HuH-7 (cell line): ENCODE results near the gene NUDT1.

Source experiments
- DNase-seq: peaks from one replicate; pipeline ENCODE4 v3.0.0; 2011; ENCODE audit warnings: low spot score

Gene NUDT1

DNA sequence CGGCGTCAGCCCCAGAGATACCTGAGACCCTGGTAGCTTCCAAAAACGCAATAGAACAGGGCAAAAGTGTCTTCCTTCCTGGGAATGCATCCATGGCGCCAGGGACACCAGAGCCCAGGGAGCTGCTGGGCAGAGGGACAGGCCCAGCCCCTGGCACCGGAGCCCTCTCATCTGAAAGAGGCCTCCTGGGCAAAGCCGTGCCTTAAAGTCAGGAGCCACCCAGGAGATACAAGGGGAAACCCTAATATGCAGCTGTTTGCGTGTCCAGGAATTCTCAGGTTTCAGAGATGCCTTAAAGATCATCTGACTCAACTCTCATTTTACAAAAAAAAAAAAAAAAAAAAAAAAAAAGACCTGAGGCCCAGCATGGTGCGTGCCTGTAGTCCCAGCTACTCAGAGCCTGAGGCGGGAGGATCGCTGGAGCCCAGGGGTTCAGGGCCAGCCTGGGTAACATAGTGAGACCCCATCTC is 28.0 kb downstream of the NUDT1 start:
- no peak for DNase-seq

DNA sequence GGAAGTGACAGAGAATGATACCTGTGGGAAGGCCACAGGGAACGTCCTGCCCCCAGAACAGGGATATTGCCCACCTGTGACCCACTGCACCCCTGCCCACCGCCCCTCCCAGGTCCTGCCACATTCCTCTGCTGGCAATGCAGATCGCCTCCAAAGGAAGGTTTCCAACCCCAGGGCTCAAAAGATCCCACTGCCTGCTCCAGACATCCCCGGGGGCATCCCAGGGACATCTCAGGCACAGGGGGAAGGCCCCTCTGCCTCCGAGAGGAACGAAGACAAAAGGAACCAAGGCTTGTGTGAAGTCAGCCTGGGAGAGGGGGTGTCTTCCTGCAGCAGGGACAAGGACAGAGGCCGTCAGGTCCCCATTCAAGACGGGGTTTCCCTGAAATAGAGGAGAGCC is 28.5 kb downstream of the NUDT1 start:
- no peak for DNase-seq

DNA sequence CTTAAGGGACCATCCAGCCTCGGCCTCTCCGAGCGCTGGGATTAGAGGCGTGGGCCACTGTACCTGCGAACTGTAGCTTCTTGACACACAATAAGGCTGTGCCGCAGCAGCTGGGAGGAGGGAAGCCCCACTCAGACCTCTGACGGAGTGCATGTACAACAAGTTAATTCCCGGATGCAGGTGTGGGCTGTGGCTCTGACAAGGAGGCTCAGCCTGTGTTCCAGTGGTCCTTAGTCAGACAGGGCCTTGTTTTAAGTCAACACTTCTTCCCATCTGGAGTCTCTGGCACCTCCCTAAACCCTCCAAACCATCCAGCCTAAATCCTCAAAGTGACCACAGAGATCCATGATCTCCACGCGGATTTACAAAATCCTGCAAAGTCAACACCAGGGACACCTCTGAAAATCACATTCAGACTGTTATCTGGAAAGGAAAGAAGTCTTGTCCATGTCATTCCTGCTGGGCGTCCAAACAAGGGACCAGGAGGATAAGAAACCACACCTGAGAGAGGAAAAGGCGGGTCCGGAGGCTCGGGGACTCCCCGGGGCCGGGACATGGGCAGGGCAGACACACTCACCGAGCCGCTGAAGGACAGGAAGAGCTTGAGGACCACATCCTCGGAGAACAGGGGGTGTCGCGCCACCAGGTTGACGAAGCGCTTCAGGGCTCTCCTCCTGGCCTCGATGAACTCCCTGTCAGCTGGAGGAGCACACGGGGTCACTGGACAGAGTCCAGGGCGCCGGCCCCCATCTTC is 29.4 kb downstream of the NUDT1 start:
- DNase-seq: no peak

DNA sequence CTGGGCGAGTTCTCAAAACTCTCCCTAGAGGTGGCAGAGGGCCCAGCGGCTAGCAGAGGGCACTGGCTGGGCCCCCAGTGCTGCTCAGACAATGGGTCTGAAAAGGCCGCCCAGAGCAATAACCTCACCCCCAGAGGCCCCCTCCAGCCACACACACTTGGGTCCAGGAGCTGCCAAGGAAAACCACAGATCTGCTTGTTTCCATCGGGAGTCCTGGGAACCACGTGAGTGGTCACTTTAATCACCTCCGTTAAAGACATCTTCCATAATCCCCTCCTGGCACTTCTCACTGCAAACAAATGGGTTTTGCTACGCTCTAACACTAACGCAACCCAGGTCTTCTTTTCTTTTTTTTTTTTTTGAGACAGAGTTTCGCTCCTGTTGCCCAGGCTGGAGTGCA is 30.0 kb downstream of the NUDT1 start:
- DNase-seq: no peak

DNA sequence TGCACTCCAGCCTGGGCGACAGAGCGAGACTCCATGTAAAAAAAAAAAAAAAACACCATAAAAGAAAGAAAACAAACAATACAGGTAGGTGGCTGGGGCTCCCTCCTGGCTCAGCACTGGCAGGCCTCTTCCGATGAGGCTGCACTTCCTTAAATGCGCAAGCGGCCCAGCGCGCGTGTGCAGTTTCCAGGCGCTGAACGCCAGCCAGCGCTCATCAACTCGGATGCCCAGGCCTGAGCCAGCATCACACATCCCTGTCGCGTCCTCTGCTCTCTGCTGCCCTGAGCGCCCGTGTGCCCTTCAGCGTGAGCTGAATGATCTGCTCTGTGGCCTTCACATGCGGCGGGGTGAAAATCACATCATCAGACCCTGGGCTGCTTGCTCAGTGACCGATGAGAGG is 31.8 kb downstream of the NUDT1 start:
- no peak for DNase-seq

DNA sequence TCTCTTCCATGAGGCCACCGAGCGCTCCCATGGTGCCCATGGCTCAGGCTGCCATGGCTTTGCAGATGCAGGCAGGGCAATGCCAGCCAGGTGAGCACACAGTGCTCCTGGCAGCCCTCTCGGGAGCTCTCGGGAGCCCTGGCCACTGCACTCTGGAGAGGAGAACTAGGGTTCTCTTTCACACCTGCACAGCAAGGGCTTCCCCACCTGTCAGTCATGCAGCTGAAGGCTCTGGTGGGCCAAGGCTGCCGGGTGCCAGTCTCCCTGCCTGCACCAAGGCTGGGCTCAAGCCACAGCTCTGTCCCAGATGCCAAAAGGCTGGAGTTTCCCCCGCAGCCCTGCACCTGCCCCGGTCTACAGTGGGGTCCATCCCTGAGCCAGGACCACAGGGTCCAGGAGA is 32.6 kb downstream of the NUDT1 start:
- DNase-seq: no peak

DNA sequence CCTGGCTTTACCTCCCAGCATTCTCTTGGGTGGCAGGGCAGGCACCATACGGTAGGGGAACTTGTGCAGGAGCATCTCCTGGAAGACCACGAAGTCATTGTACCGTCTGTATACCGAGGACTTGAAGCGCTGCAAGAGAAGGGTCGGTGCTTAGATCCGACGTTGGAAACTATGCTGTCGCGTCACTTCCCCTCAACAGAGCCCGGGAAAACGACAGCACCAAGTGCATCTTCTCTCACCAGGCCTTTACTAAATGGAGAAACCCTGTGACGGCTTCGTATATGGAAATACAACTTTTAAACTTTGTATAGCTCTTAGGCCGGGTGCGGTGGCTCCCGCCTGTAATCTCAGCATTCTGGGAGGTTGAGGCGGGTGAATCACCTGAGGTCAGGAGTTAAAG is 33.1 kb downstream of the NUDT1 start:
- no peak for DNase-seq

DNA sequence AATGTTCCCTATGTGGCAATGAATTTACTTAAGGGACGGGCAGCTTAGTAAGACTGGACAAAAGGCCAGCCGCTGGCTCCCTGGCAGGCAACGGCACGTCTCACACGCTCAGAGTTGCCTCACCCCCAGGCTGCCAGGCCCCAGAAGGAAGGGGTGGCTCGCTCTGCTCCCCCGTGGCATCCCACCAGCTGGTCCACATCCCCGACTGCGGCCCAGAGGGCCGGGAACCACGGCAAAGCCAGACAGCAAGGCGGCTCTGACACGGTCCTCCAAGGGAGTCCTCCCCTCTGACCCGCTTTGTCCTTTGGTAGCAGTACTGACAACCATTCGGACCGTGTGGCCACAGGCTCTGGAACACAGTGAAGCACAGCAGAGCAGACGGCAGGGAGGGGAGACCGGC is 34.1 kb downstream of the NUDT1 start:
- DNase-seq: no peak

DNA sequence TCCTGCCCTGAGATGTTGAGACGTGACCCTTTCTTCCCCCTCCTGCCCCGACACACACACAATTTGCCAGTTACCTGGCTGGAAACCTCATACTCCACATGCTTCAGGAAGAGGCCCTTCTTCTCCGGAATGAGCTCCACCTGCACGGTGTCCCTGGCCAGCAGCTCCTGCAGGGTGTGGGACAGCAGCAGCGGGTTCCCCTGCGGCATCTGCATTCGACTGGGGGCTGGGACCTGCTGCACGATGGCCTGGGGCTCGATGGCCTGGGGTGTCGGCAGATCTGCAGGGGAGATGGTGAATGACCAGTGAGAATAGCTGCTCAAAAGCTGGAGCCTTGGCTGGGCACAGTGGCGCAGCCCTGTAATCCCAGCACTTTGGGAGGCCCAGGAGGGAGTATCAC is 36.0 kb downstream of the NUDT1 start:
- no peak for DNase-seq

DNA sequence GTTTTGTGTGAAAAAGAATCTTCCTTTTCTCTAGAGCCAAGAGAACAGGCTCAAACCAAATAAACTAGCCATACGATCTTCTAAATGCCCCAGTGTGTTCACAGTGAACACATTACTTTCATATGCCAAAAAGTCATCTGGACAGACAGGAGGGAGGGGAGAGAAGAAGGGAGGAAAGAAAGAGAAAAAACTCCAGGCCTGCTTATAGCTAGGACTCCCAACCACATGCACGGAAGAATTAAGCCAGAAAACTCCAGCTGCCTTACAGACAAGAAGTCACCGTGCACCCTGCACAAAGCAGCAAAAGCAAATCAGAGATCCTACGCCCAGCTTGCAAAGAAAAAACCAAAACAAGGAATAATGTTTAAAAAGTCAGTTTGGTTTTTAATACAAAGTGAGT is 37.9 kb downstream of the NUDT1 start:
- DNase-seq: no peak

DNA sequence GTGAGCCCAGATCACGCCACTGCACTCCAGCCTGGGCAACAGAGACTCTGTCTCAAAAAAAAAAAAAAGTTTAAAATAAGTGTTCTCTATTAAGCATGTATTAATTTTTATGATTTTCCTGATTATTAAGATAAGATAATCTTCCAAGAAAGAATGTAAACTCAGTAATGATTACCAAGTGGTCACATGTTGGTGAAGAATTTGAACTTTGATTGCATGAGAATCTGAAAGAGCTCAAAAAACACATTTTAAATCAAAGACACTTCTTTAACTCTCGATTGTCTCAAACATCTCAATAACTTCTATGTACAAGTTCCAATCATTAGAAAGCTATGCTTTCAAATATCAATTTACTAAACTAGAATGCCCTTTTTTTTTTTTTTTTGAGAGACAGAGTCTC is 38.4 kb downstream of the NUDT1 start:
- no peak for DNase-seq

DNA sequence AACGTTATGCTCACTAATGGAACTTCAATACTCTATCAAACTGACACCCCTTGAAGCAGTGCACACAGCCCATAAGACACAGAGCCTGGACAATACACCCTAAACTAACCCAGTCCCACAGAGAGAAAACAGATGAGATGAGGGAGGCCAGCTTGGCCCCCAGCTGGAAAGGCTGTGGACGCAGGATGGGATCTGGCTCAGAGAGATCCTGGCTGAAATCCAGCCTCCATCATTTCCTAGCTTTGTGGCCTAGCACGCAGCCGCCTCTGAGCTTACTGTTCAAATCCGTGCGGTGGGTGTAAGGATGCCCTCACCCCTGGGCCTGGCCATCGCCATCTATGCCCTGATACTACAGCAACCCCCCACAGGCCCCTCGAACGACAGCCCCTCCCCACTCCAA is 39.5 kb downstream of the NUDT1 start:
- DNase-seq: no peak

DNA sequence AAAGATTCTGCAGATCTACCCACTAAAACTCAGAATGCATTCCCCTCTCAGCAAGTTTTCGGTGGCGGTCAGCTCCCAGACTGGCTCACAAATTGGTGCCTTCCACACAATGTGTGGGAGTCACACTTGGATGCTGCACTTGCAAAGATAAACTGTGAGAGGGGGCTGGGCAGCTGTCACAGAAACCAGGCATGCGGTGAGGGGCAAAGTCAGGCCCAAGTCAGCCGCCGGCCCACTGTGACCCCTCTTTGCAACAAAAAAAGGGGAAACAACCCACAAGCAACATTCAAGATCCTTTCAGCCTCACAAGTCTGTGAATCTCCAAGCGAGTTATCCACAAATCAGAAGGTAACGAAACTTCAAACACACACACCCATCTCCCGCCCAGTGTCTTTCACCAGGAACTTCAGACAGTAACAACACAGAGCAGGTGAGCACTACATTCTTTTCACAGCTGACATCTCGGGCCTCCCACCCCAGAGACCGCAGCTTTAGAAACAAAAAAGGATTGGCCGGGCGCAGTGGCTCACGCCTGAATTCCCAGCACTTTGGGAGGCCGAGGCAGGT is 40.2 kb downstream of the NUDT1 start:
- no peak for DNase-seq

DNA sequence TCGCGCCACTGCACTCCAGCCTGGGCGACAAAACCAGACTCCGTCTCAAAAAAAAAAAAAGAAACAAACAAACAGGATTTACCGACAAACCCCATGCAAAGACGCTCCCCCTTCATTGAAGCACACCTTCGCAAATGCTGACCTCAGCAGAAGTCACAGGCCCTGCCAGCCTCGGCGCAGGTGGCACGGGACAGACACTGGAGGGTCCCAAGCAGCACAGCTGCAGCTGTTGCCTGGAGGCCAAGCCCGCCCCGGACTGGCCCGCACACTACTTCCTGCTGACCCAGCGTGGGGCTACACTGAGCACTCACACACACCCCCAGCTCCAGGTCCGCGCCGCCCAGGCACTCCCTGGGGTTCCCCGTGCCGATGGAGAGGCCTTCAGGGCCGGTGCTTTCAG is 41.0 kb downstream of the NUDT1 start:
- no peak for DNase-seq

DNA sequence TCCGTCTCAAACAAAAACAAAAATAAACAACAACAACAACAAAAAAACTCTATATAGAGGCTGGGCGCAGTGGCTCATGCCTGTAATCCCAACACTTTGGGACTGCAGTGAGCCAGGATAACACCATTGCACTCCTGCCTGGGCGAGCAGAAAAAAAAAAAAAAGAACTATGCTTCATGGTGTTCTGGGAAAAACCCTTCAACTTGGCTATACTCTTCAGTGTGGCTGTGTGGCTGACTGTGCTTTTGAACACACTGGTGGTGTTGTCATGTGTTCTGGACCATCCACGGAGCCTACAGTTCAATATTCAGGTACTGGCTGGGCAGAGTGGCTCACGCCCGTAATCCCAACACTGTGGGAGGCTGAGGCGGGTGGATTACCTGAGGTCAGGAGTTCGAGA is 45.7 kb downstream of the NUDT1 start:
- no peak for DNase-seq

DNA sequence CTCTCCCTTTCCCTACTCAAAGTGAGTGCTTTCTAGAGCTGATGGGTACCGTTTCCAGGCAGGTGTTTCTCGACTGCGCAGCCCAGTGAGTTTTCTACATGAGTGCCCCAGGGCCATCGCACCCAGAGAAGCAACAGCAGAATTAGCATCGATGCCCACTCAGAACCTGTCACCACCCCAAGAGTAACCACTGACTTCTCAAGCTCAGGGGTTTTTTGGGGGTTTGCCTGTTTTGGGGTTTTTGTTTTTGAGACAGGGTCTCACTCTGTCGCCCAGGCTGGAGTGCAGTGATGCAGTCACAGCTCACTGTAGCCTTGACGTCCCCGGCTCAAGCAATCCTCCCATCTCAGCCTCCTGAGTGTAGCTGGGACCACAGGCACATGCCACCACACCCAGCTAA is 46.5 kb downstream of the NUDT1 start:
- DNase-seq: no peak

DNA sequence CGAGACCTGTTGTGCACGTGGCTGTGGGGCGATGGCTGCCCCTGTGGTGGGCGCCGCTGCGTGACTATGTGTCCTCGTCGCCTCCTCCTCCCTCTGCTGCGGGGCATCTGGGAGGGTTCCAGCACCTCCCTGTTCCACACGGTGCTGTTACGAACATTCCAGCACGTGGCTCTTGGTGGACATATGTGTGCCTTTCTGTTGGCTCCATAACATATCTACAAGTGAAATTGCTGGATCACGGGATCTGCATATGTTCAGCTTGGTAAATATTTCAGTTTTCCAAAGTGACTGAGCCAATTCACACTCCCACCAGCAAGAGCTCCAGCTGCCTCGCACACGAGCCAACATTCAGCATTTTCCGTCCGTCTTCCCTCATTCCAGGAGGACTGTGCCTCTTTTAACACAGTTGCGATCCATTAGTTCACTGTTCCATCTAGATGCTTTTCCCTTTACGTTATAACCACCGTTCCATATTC is 47.1 kb downstream of the NUDT1 start:
- no peak for DNase-seq

DNA sequence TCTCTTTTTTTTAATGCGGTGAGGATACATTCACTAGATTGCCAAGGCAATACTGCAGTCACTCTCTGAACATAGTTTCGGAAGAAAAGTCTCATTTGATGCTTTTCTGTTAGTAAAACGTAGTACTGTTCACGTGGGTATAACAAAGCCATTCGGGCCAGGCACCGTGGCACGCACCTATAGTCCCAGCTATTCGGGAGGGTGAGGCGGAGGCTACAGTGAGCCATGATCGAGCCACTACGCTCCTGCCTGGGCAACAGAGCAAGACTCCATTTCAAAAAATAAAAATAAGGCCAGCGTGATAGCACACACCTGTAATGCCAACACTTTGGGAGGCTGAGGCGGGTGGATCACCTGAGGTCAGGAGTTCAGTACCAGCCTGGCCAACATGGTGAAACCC is 47.6 kb downstream of the NUDT1 start:
- no peak for DNase-seq

DNA sequence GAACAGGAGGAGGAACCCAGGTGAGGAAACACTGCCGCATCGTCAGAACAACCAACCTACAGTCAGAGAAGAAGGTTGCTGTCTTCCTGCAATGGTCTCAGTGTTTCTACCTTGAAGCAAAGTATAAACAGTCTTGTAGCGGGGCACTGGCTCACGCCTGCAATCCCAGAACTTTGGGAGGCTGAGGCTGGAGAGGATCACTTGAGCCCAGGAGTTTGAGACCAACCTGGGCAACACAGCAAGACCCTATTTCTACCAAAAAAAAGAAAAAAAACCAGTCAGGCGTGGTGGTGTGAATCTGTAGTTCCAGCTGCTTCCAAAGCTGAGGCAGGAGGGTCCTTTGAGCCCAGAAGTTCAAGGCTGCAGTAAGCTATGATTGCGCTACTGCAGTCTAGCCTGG is 48.9 kb downstream of the NUDT1 start:
- DNase-seq: no peak

DNA sequence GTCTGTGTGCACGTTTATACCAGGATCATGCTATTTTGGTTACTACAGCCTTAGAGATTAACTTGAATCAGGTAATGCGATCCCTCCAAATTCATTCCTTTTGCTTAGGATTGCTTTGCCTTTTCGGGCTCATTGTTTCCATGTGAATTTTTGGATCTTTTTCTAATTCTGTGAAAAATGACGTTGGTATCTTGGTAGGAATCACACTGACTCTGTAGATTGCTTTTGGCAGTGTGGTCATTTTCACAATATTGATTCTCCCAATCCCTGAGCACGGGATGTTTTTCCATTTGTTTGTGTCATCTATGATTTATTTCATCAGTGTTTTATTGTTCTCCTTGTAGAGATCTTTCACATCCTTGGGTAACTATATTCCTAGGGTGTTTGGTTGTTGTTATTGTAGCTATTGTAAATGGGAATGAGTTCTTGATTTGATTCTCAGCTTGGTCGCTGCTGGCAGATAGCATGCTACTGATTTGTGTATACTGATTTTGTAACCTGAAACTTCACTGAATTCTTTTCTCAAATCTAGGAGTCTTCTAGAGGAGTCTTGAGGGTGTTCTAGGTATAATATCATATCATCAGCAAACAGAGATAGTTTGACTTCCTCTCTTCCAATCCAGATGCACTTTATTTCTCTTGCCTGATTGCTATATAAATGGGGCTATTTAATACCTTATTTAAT is 54.1 kb downstream of the NUDT1 start:
- no peak for DNase-seq

DNA sequence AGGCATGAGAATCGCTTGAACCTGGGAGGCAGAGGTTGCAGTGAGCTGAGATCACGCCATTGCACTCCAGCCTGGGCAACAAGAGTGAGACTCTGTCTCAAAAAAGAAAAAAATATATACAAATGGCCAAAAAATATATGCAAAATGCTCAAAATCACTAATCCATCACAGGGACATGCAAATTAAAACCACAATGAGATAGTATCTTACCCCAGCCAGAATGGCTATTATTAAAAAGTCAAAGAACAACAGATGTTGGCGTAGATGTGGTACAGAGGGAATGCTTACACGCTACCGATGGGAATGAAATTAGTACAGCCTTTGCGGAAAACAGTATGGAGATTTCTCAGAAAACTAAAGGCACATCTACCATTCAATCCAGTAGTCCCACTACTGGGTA is 54.8 kb downstream of the NUDT1 start:
- DNase-seq: no peak

DNA sequence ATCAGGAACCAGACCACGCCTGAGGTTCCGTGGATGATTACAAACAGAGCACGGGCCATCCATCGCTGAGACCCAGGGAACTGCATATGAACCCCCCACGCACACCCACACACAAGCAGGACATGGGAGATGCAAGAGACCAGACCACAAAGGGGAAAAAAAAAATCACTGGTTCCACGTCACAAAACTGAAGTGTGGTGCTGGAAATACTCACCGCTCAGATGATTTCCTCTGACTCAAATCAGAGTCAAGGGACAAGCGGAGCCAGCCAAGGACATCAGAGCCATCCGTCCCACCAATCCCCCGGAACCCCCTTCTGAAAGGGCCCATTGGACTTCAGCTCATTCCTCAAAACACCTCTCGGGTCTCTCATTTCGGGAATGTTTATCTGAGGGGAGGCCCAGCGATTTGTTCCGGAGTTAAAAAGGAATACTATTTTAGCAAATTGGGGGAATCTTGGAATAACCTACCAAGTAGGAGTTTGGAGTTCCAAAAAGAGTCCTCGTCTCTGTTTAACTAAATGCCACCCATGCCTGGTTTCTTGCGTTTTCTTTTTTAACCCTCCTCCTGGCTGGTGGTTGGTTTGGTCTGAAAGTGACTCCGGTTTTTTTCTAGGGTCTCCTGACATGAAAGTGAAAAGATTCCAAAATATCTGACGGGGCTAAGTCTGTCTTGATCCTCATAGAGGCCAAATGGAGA is 57.3 kb downstream of the NUDT1 start:
- no peak for DNase-seq
